Stimulated activated CD4-positive, alpha-beta T cell treated with anti-CD3 and anti-CD28 coated beads, TNF-alpha, amount 100 ng/mL, for 48 hours (primary cell): ENCODE results near the gene WDR74.
"Not testable (repeated sequence)": the region's sequence is repeated elsewhere in the genome, so short reads cannot be mapped to it uniquely, and the experiment has no call there.

Experiments
- DNase-seq, 3 donors: peaks; one replicate each; pipeline ENCODE4 v3.0.0-alpha.2; 2020; ENCODE audit warnings: low read depth in 3 of 3

WDR74 gene

DNA sequence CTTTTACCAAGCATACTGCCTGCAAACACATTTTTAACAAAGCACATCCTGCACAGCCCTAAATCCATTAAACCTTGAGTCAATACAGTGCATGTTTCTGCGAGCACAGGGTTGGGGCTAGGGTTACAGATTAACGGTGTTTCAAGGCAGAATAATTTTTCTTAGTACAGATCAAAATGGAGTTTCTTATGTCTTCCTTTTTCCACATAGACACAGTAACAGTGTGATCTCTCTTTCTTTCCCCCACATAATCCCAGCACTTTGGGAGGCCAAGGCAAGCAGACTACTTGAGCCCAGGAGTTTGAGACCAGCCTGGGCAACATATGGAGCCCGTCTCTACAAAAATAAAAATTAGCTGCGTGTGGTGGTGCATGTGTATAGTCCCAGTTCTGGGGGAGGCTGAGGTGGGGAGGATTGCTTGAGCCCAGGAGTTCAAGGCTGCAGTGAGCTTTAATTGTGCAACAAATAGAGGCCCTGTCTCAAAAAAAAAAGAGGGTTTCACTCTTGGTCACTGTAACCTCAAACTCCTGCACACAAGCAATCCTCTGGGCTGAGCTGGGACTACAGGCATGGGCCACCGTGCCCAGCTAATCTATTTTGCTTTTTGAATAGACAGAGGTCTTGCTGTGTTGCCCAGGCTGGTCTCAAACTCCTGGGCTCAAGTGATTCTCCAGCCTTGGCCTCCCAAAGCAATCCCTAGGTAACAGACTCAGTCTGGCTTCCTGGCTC is 21.6 kb upstream of the WDR74 start:
- no peak for DNase-seq

DNA sequence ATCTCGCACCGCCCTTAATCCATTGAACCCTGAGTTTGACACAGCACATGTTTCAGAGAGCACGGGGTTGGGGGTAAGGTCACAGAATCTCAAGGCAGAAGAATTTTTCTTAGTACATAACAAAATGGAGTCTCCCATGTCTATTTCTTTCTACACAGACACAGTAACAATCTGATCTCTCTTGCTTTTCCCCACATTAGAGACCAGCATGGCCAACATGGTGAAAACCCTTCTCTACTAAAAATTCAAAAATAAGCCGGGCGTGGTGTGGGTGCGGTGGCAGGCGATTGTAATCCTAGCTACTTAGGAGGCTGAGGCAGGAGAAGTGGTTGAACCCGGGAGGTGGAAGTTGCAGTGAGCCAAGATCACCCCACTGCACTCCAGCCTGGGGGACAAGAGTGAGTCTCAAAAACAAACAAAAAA is 19.9 kb upstream of the WDR74 start:
- not testable (repeated sequence) for DNase-seq

DNA sequence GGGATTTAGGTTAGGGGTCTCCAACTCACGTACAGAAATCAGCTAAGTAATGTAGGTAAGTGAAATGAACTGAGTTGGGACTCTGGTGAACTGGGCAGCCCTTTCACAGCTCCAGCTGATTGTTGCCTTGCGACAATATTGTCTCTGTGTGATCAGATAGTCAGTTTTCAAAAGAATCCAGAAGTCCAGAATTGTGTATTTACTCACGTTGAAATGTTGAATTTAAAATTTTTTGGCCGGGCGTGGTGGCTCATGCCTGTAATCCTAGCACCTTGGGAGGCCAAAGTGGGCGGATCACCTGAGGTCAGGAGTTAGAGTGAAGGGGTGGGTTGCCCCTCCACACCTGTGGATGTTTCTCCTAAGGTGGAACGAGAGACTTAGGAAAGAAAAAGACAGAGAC is 18.8 kb upstream of the WDR74 start:
- no peak for DNase-seq

DNA sequence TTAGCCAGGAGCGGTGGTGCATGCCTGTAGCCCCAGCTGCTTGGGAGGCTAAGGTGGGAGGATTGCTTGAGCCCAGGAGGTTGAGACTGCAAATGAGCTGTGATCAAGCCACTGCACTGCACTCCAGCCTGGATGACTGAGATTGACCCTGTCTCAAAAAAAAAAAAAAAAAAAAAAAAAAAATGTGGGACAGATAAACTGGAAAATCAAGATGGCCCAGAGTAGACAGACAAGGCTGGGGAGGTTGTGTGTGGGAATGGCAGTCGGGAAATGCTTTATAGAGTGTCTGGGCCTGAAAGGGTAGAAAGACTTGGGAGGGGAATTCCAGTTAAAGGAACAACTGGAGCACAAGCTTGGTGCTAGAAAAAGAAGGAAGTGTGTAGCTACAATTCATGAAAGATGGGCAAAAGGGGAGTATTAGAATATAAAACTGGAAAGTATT is 18.2 kb upstream of the WDR74 start:
- no peak for DNase-seq

DNA sequence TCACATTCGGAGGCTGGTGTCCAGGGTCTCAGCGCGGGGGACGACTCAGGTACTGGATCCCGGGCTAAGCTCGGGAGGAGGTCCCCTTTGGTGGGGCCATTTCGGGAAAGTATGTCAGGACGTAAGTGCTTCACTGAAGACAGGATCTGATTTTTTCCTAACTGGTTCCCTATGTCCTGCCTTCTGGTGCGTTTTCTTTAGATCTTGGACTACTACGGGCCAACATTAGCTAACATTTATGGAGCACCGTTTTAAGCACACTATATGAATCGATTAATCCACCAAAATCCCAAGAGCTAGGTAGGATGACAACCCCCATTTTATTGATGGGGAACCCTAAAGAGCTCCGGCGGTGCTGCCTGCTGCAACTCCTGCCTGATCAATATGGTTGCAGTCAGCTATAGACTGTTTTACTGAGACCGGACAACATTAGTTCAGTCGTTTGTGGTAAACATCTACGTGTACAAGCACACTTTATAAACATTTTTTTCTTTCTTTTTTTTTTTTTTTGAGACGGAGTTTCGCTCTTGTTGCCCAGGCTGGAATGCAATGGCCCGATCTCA is 17.0 kb upstream of the WDR74 start:
- no peak for DNase-seq

DNA sequence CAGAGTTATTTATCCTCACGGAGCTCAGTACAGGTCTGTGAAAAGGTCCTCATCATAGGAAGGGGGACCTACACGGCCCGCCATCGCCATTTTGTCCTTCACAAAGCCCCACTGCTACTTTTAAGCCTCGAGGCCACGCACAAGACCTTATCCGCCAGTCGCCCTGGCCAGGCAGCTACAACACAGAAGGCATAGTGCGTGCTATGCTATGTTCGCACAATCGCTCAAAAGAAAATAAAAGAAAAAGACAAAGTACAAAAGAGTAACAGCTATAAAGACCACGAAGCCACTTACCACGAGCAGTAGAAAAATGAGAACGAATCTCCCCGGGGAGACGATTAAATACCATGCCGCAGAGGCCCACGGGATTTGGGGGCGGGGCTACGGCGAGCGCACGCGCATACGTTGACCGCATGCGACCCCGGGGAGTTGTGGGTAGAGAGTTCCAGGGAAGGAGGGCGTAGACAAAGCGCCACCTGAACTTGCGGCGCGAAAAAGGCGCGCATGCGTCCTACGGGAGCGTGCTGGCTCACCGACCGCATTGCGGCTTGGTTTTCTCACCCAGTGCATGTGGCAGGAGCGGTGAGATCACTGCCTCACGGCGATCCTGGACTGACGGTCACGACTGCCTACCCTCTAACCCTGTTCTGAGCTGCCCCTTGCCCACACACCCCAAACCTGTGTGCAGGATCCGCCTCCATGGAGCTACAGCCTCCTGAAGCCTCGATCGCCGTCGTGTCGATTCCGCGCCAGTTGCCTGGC is 16.4 kb upstream of the WDR74 start:
- peak; percentile 97 to 98 (median 98) for DNase-seq

DNA sequence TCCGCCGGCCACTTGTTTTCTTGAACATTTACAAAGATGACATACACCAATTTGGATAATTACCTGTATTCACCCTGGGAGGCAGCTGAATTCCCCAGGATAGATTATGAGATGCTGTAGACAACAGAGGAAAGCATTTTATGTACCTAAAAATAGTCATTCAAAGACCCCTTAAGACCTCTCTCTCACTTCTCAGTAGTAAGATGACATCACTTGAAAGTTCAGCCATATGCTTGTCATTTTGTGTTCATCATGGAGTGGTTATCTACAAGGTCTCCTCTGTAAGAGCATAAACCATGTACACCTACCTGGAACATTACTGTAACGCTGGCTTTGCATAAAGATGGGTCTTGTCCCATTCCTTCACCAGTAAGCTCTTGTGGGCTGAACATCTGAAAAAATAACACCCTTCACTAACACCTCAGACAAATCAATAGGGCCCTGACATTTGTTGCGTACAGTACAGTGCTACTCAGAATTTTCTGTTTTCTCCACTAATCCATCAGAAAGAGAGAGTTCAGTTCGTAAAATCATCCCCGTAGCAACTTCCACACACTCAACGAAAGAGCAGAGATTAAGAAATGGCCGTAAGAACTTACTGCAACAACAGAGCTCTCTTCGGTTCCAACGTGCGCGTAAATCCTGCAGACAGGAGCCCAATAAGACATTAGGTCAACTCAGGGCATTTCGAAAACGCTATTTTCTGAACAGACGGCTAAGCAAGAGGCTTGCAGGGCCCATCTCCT is 15.6 kb upstream of the WDR74 start:
- no peak for DNase-seq

DNA sequence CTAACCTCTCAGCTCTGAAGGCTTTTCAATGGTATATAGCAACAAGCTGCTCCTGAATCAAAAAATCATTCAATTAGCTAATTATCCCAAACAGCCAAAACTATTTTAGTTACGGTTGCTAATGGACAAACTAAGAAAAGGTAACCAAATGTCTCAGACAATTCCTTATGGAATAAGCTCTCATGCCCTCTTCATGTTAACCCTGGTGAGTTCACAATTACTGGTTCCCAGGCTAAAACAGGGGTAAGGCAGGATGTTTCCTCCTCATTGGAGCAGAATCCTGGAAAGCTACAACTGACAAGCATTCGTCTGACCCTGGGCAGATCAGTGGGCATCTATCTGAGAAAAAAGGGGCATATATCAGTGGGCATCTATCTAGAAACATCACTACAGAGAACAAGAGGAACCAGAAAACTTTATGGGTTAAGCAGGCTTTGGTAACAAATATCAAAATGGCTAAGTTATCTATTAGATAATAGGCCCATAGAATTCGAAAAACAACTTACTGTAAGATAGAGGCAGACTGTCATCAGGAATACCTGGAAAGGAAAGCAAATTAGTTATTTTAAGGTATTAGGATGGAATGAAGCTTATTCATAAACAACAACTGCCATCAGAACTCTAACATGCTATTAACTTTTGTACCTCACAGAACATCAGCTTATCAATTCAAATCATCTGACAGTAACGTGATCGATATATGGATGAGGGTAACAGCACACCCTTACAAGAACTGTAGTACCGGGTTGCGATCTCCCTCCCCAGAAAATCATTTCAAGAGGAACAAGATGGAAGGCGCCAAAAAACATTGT is 14.8 kb upstream of the WDR74 start:
- DNase-seq: no peak

DNA sequence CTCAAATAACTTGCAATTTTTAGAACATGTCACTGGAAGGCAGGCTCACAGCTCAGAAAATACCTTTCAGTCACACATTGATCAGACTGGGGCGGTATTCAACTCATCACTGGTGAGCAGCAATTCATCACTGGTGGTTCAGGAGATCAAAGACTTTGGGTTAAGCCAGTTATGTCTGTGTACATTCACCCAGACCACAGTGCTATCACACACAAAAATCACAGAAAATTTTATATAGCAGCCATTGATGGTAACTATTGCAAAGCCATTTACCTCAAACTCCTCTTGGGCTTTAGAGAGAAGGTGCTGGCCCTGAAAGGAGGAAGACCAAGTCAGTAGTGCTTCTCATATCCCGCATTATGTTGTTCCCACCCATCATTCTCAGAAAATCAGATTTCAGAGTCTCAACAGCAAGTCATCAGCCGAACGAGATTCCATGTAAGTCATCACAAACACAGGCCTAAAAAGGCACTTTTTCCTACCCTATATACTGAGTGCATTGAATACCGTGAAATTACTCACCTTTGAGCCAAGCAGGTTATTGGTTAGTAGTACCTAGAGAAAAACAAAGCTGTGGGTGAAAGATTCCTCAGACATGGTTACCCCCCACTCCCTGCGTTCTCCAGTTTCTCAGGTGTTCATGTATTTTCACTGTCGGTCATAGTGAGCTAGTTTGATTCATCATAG is 14.0 kb upstream of the WDR74 start:
- no peak for DNase-seq

DNA sequence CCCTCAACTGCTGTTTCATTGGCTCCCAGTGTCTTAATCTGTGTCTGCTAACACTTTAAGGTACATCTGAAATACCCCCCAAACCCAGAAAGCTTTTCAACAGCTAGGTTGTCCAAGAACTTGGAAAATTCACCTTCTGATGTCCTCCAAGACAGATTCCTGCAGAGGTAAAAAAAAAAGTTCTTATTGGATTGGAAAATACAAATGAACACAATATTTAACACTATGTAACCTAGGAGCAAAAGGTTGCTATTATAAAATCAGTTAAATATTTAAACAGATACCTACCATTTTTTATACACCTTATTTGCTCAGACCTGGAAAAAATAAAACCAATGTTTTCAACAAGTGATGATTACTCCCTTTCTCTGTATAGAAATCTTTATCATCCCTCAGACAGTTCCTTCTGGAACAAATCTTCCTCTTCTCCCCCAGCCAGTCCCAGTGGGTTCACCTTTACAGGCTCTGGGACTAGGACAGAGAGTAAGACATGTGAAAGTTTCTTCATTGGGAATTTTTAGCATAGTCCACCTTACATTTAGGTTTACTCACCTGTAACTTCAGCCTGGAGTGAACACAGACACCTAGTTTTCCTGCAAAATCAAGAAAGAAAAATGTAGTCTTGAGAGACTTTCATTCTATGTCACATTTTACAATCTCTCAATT is 13.3 kb upstream of the WDR74 start:
- DNase-seq: no peak

DNA sequence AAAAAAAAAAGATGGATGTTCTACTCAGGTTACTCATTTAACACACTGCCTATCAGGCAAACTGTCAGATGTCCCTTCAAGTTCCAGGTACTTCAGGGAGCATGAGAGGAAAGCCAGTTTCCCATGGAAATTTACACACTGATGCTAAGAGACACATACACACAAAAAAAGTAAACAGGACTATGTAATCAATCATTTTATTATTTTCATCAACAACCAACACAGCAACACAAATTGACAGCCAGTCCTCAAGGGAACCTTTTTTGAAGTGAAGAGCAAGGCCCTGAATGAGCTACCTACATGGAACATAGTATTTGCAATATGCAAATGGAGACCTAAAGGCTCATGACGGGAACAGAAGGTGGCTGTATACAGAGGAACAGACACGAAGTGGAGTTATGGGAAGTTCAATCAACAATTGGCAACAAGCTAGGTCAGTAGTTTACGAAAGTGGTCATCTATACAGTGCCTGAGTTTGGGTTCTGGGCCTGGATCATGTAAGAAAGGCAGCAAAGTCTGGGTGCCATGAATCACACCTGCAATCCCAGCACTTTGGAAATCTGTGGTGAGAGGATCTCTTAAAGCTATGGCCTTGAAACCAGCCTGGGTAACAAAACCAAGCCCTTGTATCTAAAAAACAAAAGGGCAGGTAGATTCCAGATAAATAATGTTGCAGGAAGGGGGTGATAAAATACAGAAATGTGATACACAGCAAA is 12.6 kb upstream of the WDR74 start:
- DNase-seq: no peak

DNA sequence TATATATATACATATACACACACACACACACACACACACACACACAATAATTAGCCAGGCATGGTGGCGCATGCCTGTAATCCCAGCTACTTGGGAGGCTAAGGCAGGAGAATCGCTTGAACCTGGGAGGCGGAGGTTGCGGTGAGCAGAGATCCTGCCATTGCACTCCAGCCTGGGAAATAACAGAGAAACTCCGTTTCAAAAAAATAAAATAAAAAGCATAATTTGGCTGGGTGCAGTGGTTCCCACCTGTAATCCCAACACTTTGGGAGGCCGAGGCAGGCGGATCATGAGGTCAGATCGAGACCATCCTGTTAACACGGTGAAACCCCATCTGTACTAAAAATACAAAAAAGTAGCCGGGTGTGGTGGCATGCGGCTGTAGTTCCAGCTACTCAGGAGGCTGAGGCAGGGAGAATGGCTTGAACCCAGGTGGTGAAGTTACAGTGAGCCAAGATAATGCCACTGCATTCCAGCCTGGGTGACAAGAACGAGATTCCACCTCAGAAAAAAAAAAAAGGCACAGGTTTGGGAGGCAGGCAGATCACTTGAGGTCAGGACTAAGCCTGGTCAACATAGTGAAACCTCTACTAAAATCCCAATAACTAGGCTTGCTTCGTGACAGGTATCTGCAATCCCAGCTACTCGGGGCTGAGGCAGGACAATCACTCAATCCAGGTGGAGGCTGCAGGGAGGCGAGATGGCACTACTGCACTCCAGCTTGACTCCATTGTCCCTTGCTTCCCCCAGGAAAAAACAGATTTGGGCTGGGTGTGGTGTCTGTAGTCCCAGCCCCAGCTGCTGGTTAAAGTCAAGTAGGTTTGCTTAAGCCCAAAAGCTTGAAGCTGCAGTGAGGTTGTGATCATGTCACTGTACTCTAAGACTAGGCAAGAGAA is 11.8 kb upstream of the WDR74 start:
- DNase-seq: no peak

DNA sequence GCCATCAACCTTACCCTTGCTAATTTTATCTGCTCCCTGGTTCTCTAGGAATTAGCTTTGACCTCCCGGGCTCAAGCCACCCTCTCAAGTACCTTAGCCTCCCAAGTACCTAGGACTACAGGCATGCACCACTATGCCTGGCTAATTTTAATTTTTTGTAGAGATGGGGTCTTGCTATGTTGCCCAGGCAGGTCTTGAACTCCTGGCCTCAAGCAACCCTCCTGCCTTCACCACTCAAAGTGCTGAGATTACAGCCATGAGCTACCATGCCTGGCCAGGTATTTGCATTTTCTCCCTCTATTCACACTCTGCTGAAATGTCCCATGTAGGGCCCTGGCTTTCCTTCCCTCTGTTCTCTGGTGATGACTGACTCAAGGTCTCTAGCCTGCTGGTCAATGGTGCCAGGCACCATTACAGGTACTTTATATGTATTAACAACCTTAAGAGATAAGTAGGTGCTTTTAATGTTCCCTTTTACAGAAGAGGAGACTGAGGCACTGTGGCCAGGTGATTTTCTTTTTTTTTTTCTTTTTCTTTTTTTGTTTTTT is 8.5 kb upstream of the WDR74 start:
- no peak for DNase-seq

DNA sequence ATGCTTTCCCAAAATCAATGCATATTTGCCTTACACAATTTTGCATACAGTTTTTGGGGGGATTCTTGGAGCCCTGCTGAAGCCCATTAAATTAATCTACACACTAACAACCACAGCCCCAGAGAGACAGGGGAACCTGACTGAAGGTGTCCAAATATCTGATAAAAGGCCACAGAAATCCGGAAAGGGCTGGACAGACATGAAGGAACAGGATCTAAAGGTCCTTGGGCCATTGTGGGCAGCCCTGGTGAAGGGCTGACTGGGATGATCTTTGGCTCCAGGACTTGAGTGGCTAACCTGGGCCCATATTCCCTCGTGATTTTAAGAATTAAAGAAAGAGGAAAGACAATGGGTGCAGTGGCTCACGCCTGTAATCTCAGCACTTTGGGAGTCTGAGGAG is 6.8 kb upstream of the WDR74 start:
- DNase-seq: no peak

DNA sequence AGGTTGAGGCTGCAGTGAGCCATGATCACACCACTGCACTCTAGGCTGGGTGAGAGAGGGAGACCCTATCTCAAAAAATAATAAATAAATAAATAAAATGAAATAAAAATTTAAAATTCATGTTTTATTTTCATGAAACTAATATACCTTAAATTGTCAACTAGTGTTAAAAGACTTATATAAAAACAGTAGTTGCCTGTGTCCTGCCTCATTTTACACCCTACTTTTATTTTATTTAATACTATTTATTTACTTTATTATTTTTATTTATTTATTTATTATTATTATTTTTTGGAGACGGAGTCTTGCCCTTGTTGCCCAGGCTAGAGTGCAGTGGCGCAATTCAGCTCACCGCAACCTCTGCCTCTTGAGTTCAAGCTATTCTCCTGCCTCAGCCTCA is 4.8 kb upstream of the WDR74 start:
- DNase-seq: no peak

DNA sequence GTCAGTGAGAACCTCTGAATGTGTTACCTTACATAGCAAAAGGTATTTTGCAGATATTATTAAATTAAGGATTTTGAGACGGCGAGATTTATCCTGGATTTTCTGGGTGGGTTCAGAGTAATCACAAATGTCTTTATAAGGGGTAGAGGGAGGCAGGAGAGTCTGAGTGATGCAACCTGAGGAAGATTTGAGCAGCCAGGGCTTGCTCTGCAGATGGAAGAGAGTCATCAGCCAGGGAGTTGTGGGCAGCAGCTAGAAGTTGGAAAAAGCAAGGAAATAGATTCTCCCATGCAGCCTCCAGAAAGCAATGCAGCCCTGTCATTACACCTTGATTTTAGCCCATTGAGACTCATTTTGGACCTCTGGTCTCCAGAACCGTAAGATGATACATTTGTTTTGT is 4.1 kb upstream of the WDR74 start:
- no peak for DNase-seq

DNA sequence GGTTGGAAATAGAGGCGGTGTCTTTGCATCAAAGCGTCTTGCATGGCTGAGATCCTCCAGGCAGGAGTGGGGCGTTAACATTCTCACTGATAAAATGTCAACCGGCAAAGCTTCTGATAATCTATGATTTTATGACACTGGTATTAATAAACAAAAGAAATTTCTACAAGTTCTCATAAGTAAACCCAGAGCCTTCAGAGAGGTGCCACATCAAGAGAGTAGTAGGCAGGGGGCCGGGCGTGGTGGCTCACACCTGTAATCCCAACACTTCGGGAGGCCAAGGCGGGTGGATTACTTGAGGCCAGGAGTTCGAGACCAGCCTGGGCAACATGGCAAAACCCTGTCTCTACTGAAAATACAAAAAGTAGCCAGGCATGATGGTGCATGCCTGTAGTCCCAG is 3.5 kb upstream of the WDR74 start:
- DNase-seq: not testable (repeated sequence)

DNA sequence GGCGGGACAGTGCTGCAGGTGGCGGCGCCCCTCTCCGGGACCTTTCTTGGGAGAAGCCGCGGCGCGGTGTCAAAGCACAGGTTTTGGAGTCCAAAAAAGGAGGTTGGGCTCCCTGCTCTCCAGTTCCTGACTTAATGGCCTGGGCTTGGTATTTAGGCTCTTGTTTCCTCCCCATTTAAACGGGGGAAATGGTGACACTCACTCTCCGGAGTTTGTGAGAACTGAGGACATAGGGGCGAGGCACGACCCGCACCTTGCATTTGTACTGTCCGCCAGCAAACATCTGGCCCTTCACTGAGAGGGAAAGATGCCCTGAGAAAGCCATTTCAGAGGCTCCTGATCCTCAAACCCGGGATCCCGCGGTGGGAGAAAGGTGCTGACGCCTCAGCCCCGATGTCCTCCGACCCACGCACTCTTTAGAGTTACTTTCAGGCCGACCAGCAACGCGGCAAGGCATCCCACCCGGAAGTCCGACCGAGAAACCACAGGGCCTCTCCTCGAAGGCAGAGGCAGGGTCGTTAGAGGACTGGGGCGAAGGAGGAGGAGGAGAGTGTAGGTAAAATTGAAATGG is 2.9 kb upstream of the WDR74 start:
- DNase-seq: no peak
